HCT116 (cell line): ENCODE results near the gene SPDYE4. TPM values are rescaled to one million over a fixed set of nuclear protein-coding genes. Genes with fewer than 3 reads are reported as not detected.

Experiments
- ATAC-seq: fragments of 200-7000 bp; cut with Tn5 transposase; 2 replicates; pipeline ENCODE4 v1.9.1; 2020; ENCODE audit warnings: mild to moderate bottlenecking, moderate library complexity
- BruUV-seq: library from RNA; stranded (reverse); fragments of 400-500 nt; replicated peaks from 2 replicates; lab custom pipeline; 2021; lab: Mats Ljungman, UMichigan
- CTCF ChIA-PET: fragments of 300-600 bp; sonication (Branson Sonifier 250); formaldehyde crosslinking; loops from one replicate; lab custom pipeline; 2021; ENCODE audit warnings: antibody characterized with exemption; lab: Charles Lee
- POLR2A ChIA-PET: fragments of 300-600, 350-600 bp; sonication (Branson Sonifier 250); formaldehyde crosslinking; loops from one replicate; lab custom pipeline; 2021; ENCODE audit warnings: antibody characterized with exemption; lab: Charles Lee
- RAD21 ChIA-PET, 2 experiments: fragments of 300-600 bp; sonication (Branson Sonifier 250); formaldehyde crosslinking; loops; one replicate each; lab custom pipeline; 2023; ENCODE audit warnings: low total read pairs in 2 of 2; ENCODE audit not compliant: uncharacterized antibody in 2 of 2, unreplicated experiment in 2 of 2, low non-redundant PET in 1 of 2; lab: Charles Lee
- DNase-seq: peaks from one replicate; pipeline ENCODE4 v3.0.0-alpha.2; 2010; ENCODE audit warnings: low read depth, low spot score
- H2AFZ ChIP-seq: fragments of 200-600 bp; shearing (Covaris generic), sonication (generic); 2 replicates; pipeline ENCODE4 v1.6.1; 2017; ENCODE audit warnings: low read depth, mixed run types, mixed read lengths, antibody characterized with exemption, low read length; ENCODE audit not compliant: poor library complexity, severe bottlenecking
- H3K27ac ChIP-seq: 2 replicates; pipeline ENCODE4 v1.5.1; 2012; ENCODE audit warnings: low read depth, low read length
- H3K27me3 ChIP-seq: fragments of 200-600 bp; sonication (generic); 2 replicates; pipeline ENCODE4 v1.6.1; 2016; ENCODE audit warnings: mixed run types, low read length, mixed read lengths; ENCODE audit not compliant: insufficient read depth
- H3K36me3 ChIP-seq, 2 experiments: fragments of 200-500 bp in 1 of 2; fragments of 200-600 bp in 1 of 2; sonication (Bioruptor generic) in 1 of 2; sonication (generic) in 1 of 2; 2 replicates each; pipeline versions ENCODE4 v1.5.1 to v1.6.1; 2014 to 2016; ENCODE audit warnings: low read length in 2 of 2, inconsistent platforms in 1 of 2, mixed read lengths in 1 of 2, mixed run types in 1 of 2; ENCODE audit not compliant: insufficient read depth in 2 of 2, control insufficient read depth in 1 of 2
- H3K4me1 ChIP-seq, 2 experiments: fragments of 200-600 bp in 1 of 2; sonication (generic) in 1 of 2; 2 replicates each; pipeline versions ENCODE4 v1.5.1 to v1.6.1; 2012 to 2017; ENCODE audit warnings: low read length in 2 of 2, inconsistent platforms in 1 of 2, mild to moderate bottlenecking in 1 of 2, mixed read lengths in 1 of 2, mixed run types in 1 of 2, moderate library complexity in 1 of 2; ENCODE audit not compliant: insufficient read depth in 2 of 2, control insufficient read depth in 1 of 2
- H3K4me2 ChIP-seq: fragments of 200-600 bp; sonication (generic); 2 replicates; pipeline ENCODE4 v1.6.1; 2017; ENCODE audit warnings: mixed run types, low read length, mixed read lengths
- H3K4me3 ChIP-seq, 2 experiments: fragments of 200-600 bp in 1 of 2; sonication (generic) in 1 of 2; replicated peaks in 1 of 2; 2 replicates each; pipeline ENCODE4 v1.5.1; 2011 to 2016; ENCODE audit warnings: low read length in 2 of 2, control low read depth in 1 of 2, low read depth in 1 of 2, mild to moderate bottlenecking in 1 of 2, mixed read lengths in 1 of 2, mixed run types in 1 of 2
- H3K79me2 ChIP-seq: fragments of 200-600 bp; sonication (generic); 2 replicates; pipeline ENCODE4 v1.6.1; 2017; ENCODE audit warnings: mild to moderate bottlenecking, mixed run types, low read length, moderate library complexity, mixed read lengths; ENCODE audit not compliant: insufficient read depth
- H3K9ac ChIP-seq: fragments of 200-600 bp; sonication (generic); 2 replicates; pipeline ENCODE4 v1.6.1; 2016; ENCODE audit warnings: low read length, mixed read lengths
- H3K9me2 ChIP-seq: fragments of 200-600 bp; sonication (generic), shearing (Covaris generic); 2 replicates; pipeline ENCODE4 v1.6.1; 2017; ENCODE audit warnings: mixed run types, mild to moderate bottlenecking, moderate library complexity; ENCODE audit not compliant: insufficient read depth
- H3K9me3 ChIP-seq, 2 experiments: fragments of 200-500 bp in 1 of 2; fragments of 200-600 bp in 1 of 2; sonication (Bioruptor generic) in 1 of 2; sonication (generic) in 1 of 2; 2 replicates each; pipeline ENCODE4 v1.6.1; 2014 to 2017; ENCODE audit warnings: low read length in 2 of 2, mixed read lengths in 2 of 2, inconsistent platforms in 1 of 2, low read depth in 1 of 2, mild to moderate bottlenecking in 1 of 2, mixed run types in 1 of 2, moderate library complexity in 1 of 2; ENCODE audit not compliant: control insufficient read depth in 1 of 2, insufficient read depth in 1 of 2
- H4K20me1 ChIP-seq: fragments of 200-600 bp; sonication (generic), shearing (Covaris generic); 2 replicates; pipeline ENCODE4 v1.6.1; 2017; ENCODE audit warnings: mixed run types, mild to moderate bottlenecking, moderate library complexity; ENCODE audit not compliant: insufficient read depth
- EZH2 ChIP-seq: fragments of 200-600 bp; sonication (generic); IDR thresholded peaks from 2 replicates; pipeline ENCODE4 v1.6.1; 2017; ENCODE audit warnings: antibody characterized with exemption, mixed run types
- JUND ChIP-seq: IDR thresholded peaks from 2 replicates; pipeline ENCODE4 v1.6.1; 2012
- POLR2A ChIP-seq: IDR thresholded peaks from 2 replicates; pipeline ENCODE4 v1.7.0; 2011; ENCODE audit warnings: borderline replicate concordance; ENCODE audit not compliant: insufficient read depth, insufficient read length; ENCODE audit errors: extremely low read depth
- RAD21 ChIP-seq: IDR thresholded peaks from 2 replicates; pipeline ENCODE4 v1.6.1; 2012; ENCODE audit warnings: low read depth, mild to moderate bottlenecking
- SRF ChIP-seq: IDR thresholded peaks from 2 replicates; pipeline ENCODE4 v1.6.1; 2012; ENCODE audit warnings: low read depth
- ZFX ChIP-seq: fragments of 450-650 bp; IDR thresholded peaks from 2 replicates; pipeline ENCODE4 v1.6.1; 2017
- intact Hi-C: fragments of 100-400 bp; cut with micrococcal nuclease; formaldehyde crosslinking; loops from 2 replicates; pipeline ENCODE4 v1.10.0; 2022
- total RNA-seq: library from RNA; stranded (reverse); gene quantifications from one replicate; pipeline ENCODE4 v1.2.1, GENCODE V29; 2021; ENCODE audit not compliant: unreplicated experiment
- TF ChIP-seq, protein P1 (sequence below), 3 experiments: fragments of 200-600 bp in 1 of 3; sonication (generic) in 1 of 3; IDR thresholded peaks in 2 of 3; conservative IDR thresholded peaks in 1 of 3; 2 replicates each; pipeline ENCODE4 v1.5.1; 2012 to 2017; ENCODE audit warnings: low read depth in 2 of 3, low read length in 2 of 3, antibody characterized with exemption in 1 of 3, borderline replicate concordance in 1 of 3, control low read depth in 1 of 3, mild to moderate bottlenecking in 1 of 3, mixed read lengths in 1 of 3, mixed run types in 1 of 3, moderate library complexity in 1 of 3; ENCODE audit not compliant: insufficient read depth in 1 of 3
- TF ChIP-seq, protein P2 (sequence below): IDR thresholded peaks from 2 replicates; pipeline ENCODE4 v1.6.1; 2012
- TF ChIP-seq, protein P3 (sequence below): IDR thresholded peaks from 2 replicates; pipeline ENCODE4 v1.6.1; 2012; ENCODE audit warnings: low read depth
- TF ChIP-seq, protein P4 (sequence below): IDR thresholded peaks from 2 replicates; pipeline ENCODE4 v1.6.1; 2012

The SPDYE4 gene
- total RNA-seq, 1 experiment from 2014 or later, result not detected

DNA sequence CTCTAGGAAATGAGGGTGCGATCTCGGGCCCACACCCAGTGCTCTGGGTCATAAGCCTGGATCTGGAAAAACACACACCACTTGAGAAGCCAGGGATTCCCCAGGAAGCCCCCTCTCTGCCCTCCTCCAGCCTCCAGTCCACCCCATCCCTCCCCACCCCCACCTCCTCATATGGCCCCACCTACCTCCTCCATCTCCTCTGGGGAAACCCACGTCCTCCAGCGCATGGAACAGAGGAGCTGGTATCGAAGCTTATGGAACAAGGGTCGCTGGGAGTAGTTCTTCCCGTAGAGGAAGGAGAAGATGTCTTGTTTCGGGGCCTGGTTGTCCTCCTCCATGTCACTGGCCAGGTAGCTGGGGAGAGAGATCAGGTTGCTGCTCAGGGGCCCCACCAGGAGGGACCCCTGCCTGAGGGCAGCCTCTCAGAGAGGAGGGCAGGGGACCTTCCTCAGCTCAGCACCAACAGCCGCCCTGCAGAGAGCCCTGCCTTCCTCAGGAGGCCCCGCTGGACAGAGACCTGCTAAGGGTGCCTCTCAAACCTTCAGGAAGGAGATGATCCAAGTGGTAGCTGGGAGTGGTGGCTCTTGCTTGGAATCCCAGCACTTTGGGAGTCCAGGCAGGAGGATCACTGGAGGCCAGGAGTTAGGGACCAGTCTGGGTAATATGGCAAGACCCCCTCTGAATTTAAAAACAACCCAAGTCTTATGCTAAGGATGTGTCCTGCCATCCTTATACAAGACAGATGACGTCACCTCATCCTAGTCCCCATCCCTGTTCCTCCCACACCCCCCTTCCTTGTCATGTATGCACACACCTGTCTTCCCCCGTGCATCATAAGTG, 5.0 kb downstream of the SPDYE4 start:
- Histone ChIP-seq H3K9me2 (no peaks in the 10 kb centered on the region), H3K9me3 (no peaks in the 10 kb centered on the region), H4K20me1 (no peaks in the 10 kb centered on the region), H3K79me2 (no peaks in the 10 kb centered on the region), H3K36me3 (no peaks in the 10 kb centered on the region), H2AFZ (no peak overlapping the region), H3K27me3 (no peaks in the 10 kb centered on the region), H3K4me2 (no peak overlapping the region), H3K9ac (no peak overlapping the region), H3K27ac (no peak overlapping the region), H3K4me3 (no peak overlapping the region), H3K4me1 (no peaks in the 10 kb centered on the region)
- TF ChIP-seq, protein P1, sequence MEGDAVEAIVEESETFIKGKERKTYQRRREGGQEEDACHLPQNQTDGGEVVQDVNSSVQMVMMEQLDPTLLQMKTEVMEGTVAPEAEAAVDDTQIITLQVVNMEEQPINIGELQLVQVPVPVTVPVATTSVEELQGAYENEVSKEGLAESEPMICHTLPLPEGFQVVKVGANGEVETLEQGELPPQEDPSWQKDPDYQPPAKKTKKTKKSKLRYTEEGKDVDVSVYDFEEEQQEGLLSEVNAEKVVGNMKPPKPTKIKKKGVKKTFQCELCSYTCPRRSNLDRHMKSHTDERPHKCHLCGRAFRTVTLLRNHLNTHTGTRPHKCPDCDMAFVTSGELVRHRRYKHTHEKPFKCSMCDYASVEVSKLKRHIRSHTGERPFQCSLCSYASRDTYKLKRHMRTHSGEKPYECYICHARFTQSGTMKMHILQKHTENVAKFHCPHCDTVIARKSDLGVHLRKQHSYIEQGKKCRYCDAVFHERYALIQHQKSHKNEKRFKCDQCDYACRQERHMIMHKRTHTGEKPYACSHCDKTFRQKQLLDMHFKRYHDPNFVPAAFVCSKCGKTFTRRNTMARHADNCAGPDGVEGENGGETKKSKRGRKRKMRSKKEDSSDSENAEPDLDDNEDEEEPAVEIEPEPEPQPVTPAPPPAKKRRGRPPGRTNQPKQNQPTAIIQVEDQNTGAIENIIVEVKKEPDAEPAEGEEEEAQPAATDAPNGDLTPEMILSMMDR (IDR thresholded peaks at IDR 0.05 in 2 of 3, conservative IDR thresholded peaks at IDR 0.05 in 1 of 3; ENCODE audit: borderline replicate concordance in 1 of 3, insufficient read depth in 1 of 3, low read depth in 2 of 3, low read length in 2 of 3), result no peak
- TF ChIP-seq, protein P2, sequence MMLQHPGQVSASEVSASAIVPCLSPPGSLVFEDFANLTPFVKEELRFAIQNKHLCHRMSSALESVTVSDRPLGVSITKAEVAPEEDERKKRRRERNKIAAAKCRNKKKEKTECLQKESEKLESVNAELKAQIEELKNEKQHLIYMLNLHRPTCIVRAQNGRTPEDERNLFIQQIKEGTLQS, result no peak
- no peak for TF ChIP-seq JUND
- ChIA-PET POLR2A (no interaction called here), CTCF (interaction anchor here (1.0 kb wide), 1 partner anchor 32 kb away, joined by 3 read pairs; no protein-coding TSS in a partner anchor), RAD21 (interaction anchor here in 1 of 2 experiments (0.8 kb wide), 1 partner anchor 32 kb away, joined by 3 read pairs; no protein-coding TSS in a partner anchor)
- DNase-seq (no peak), ATAC-seq (0 out of 2 replicates have a peak, but pooled peaks have one; percentile 14)
- BruUV-seq, result no TSS peak
- intact Hi-C loops, result loop anchor here (5.0 kb wide), 1 partner anchor 769 kb away; no protein-coding TSS in a partner anchor

DNA sequence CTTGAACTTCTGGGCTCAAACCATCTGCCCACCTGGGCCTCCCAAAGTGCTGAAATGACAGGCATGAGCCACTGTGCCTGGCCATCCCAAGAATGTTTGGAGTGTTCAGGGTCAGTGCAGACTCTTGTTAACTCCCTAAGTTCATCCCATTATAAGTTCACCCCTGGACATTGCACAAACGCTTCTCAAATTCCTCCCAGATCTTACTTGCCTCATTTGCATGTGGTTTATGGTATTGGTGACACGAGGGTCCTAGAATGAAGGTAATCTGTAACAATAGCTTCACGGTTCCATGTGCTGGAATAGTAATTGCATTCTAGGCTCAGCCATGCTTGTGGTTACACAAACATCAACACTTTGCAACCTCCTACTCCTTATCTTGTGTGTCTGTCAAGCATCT, 8.7 kb downstream of the SPDYE4 start:
- Histone ChIP-seq H3K27ac (no peak overlapping the region), H3K9ac (no peak overlapping the region), H3K4me1 (peaks cover 0 to 12% of the 10 kb centered on the region in 2 experiments; a peak in 2 of 4 replicates), H3K9me3 (no peaks in the 10 kb centered on the region), H3K4me2 (no peak overlapping the region), H3K27me3 (no peaks in the 10 kb centered on the region), H4K20me1 (no peaks in the 10 kb centered on the region), H3K79me2 (no peaks in the 10 kb centered on the region), H3K4me3 (no peak overlapping the region), H2AFZ (no peak overlapping the region), H3K9me2 (no peaks in the 10 kb centered on the region), H3K36me3 (no peaks in the 10 kb centered on the region)
- ChIA-PET POLR2A (no interaction called here), CTCF (no interaction called here), RAD21 (no interaction called here)
- TF ChIP-seq, protein P3, sequence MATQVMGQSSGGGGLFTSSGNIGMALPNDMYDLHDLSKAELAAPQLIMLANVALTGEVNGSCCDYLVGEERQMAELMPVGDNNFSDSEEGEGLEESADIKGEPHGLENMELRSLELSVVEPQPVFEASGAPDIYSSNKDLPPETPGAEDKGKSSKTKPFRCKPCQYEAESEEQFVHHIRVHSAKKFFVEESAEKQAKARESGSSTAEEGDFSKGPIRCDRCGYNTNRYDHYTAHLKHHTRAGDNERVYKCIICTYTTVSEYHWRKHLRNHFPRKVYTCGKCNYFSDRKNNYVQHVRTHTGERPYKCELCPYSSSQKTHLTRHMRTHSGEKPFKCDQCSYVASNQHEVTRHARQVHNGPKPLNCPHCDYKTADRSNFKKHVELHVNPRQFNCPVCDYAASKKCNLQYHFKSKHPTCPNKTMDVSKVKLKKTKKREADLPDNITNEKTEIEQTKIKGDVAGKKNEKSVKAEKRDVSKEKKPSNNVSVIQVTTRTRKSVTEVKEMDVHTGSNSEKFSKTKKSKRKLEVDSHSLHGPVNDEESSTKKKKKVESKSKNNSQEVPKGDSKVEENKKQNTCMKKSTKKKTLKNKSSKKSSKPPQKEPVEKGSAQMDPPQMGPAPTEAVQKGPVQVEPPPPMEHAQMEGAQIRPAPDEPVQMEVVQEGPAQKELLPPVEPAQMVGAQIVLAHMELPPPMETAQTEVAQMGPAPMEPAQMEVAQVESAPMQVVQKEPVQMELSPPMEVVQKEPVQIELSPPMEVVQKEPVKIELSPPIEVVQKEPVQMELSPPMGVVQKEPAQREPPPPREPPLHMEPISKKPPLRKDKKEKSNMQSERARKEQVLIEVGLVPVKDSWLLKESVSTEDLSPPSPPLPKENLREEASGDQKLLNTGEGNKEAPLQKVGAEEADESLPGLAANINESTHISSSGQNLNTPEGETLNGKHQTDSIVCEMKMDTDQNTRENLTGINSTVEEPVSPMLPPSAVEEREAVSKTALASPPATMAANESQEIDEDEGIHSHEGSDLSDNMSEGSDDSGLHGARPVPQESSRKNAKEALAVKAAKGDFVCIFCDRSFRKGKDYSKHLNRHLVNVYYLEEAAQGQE, result no peak
- TF ChIP-seq, protein P4, sequence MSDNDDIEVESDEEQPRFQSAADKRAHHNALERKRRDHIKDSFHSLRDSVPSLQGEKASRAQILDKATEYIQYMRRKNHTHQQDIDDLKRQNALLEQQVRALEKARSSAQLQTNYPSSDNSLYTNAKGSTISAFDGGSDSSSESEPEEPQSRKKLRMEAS, result no peak
- TF ChIP-seq EZH2 (no peak), RAD21 (no peak), POLR2A (no peak), ZFX (no peak), JUND (no peak), SRF (no peak)
- ATAC-seq (no peak), DNase-seq (no peak)
- intact Hi-C loops, result loop anchor here (5.0 kb wide), 2 partner anchors 687 to 773 kb away; no protein-coding TSS in a partner anchor
- no TSS peak for BruUV-seq
